ENCODE measurements around the gene RGS17. TPM values are rescaled to one million over a fixed set of nuclear protein-coding genes. Genes with fewer than 3 reads are reported as not detected.

Gene RGS17
- total RNA-seq, 3 donors from 2014 or later (not counting 1 experiment from before 2014, with no cell fraction given): 0.45 to 1.9 (median 0.55) TPM

DNA sequence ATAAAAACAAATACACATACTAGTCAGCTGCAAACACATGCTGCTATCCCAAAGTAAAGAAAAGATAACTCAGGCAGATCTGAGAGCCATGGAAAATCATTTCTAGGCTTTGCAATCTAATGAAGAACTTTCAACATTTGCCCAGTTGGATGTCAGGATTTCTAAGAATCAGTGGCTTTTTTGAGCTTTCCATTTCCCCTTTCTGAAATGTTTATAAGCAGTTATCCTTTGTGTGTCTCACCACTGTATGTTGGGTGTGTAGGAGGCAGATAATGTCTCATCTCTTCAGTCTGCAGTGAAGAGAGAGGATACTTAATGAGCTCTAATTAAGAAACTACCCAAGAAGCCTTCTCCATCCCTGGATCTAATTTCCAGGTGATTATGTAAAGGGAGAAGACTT is 43.6 kb downstream of the RGS17 start:
- Histone ChIP-seq H3K27ac (ENCODE audit: low read length) (no peak overlapping the region), H3K36me3 (ENCODE audit: control insufficient read depth, insufficient read depth, low read length) (no peaks in the 10 kb centered on the region), H3K4me1 (ENCODE audit: control insufficient read depth, insufficient read depth, low read length) (no peaks in the 10 kb centered on the region), H3K4me3 (ENCODE audit: low read length) (no peak overlapping the region), H3K27me3 (ENCODE audit: control insufficient read depth, insufficient read depth, low read length) (no peaks in the 10 kb centered on the region), H3K9me3 (ENCODE audit: control insufficient read depth, insufficient read depth, low read length) (no peaks in the 10 kb centered on the region)
- no peaks in the 10 kb centered on the region for H3K9me3 Mint-ChIP-seq
- peaks cover 0 to 4% of the 10 kb centered on the region in 2 donors for H3K27me3 Mint-ChIP-seq (ENCODE audit: low read depth in 2 of 2)
- H3K36me3 Mint-ChIP-seq: no peaks in the 10 kb centered on the region
- no peak overlapping the region for H3K27ac Mint-ChIP-seq
- intact Hi-C loops (cut with micrococcal nuclease): no loop called here
- H3K4me3 Mint-ChIP-seq: no peak overlapping the region
- H3K4me1 Mint-ChIP-seq: no peaks in the 10 kb centered on the region
- TF ChIP-seq, protein P1, sequence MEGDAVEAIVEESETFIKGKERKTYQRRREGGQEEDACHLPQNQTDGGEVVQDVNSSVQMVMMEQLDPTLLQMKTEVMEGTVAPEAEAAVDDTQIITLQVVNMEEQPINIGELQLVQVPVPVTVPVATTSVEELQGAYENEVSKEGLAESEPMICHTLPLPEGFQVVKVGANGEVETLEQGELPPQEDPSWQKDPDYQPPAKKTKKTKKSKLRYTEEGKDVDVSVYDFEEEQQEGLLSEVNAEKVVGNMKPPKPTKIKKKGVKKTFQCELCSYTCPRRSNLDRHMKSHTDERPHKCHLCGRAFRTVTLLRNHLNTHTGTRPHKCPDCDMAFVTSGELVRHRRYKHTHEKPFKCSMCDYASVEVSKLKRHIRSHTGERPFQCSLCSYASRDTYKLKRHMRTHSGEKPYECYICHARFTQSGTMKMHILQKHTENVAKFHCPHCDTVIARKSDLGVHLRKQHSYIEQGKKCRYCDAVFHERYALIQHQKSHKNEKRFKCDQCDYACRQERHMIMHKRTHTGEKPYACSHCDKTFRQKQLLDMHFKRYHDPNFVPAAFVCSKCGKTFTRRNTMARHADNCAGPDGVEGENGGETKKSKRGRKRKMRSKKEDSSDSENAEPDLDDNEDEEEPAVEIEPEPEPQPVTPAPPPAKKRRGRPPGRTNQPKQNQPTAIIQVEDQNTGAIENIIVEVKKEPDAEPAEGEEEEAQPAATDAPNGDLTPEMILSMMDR (IDR thresholded peaks at IDR 0.05): no peak
- no peak for DNase-seq
- ATAC-seq: no peak

GRCh38 chr6:153086225-153086990 is 44.7 kb downstream of the RGS17 start:
- TF ChIP-seq, protein P1 (IDR thresholded peaks at IDR 0.05): no peak
- H3K27ac Mint-ChIP-seq: no peak overlapping the region
- no peaks in the 10 kb centered on the region for H3K36me3 ChIP-seq (ENCODE audit: control insufficient read depth, insufficient read depth, low read length)
- H3K36me3 Mint-ChIP-seq: no peaks in the 10 kb centered on the region
- no peak for ATAC-seq
- WGBS (ENCODE audit: insufficient coverage): 53% methylated on average over 4 of the region's 5 CpGs
- H3K4me3 Mint-ChIP-seq: no peak overlapping the region
- H3K4me3 ChIP-seq (ENCODE audit: low read length): no peak overlapping the region
- intact Hi-C loops (cut with micrococcal nuclease): no loop called here
- no peaks in the 10 kb centered on the region for H3K4me1 Mint-ChIP-seq
- no peaks in the 10 kb centered on the region for H3K4me1 ChIP-seq (ENCODE audit: control insufficient read depth, insufficient read depth, low read length)
- no peaks in the 10 kb centered on the region for H3K27me3 ChIP-seq (ENCODE audit: control insufficient read depth, insufficient read depth, low read length)
- H3K9me3 Mint-ChIP-seq: no peaks in the 10 kb centered on the region
- no peaks in the 10 kb centered on the region for H3K9me3 ChIP-seq (ENCODE audit: control insufficient read depth, insufficient read depth, low read length)
- no peak overlapping the region for H3K27ac ChIP-seq (ENCODE audit: low read length)
- DNase-seq: no peak
- H3K27me3 Mint-ChIP-seq (ENCODE audit: low read depth in 2 of 2): peaks cover 0 to 4% of the 10 kb centered on the region in 2 donors

- no peak overlapping the region for H3K27ac Mint-ChIP-seq
- no peaks in the 10 kb centered on the region for H3K27me3 ChIP-seq (ENCODE audit: control insufficient read depth, insufficient read depth, low read length)
- peaks cover 0 to 4% of the 10 kb centered on the region in 2 donors for H3K27me3 Mint-ChIP-seq (ENCODE audit: low read depth in 2 of 2)
- TF ChIP-seq, protein P1 (IDR thresholded peaks at IDR 0.05): no peak
- no peaks in the 10 kb centered on the region for H3K4me1 Mint-ChIP-seq
- no peaks in the 10 kb centered on the region for H3K36me3 ChIP-seq (ENCODE audit: control insufficient read depth, insufficient read depth, low read length)
- WGBS (ENCODE audit: insufficient coverage): 73% methylated on average over 5 of the region's 5 CpGs
- DNase-seq (no peak), ATAC-seq (no peak)
- intact Hi-C loops (cut with micrococcal nuclease): no loop called here
- no peak overlapping the region for H3K27ac ChIP-seq (ENCODE audit: low read length)
- H3K4me3 Mint-ChIP-seq: no peak overlapping the region
- no peak overlapping the region for H3K4me3 ChIP-seq (ENCODE audit: low read length)
- H3K36me3 Mint-ChIP-seq: no peaks in the 10 kb centered on the region
- H3K9me3 Mint-ChIP-seq: no peaks in the 10 kb centered on the region
- H3K4me1 ChIP-seq (ENCODE audit: control insufficient read depth, insufficient read depth, low read length): no peaks in the 10 kb centered on the region
- H3K9me3 ChIP-seq (ENCODE audit: control insufficient read depth, insufficient read depth, low read length): no peaks in the 10 kb centered on the region
Observed at GRCh38 chr6:153085239-153085638, 45.8 kb downstream of the RGS17 start.

DNA sequence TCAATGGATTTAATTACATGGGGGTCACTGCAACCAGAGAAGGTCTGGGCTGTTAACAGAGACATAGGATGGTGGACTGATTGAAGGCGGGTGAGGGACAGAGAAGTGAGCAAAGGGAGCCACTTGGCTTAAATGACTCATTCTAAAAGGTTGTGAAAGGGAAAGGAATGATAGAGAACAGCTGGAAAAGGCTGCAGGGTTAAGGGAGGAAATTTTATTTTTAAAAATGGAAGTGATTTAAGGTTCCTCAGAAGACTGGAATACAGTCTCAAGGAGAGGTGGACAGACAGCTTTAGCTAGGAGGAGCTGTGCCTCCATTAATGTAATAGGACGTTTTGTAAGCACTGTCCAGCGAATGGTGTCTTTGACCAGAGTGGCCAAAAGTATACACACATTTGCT is 46.7 kb downstream of the RGS17 start:
- no peak overlapping the region for H3K4me3 ChIP-seq (ENCODE audit: low read length)
- H3K4me1 Mint-ChIP-seq: no peaks in the 10 kb centered on the region
- no peaks in the 10 kb centered on the region for H3K9me3 ChIP-seq (ENCODE audit: control insufficient read depth, insufficient read depth, low read length)
- DNase-seq (no peak), ATAC-seq (no peak)
- intact Hi-C loops (cut with micrococcal nuclease): no loop called here
- H3K36me3 Mint-ChIP-seq: no peaks in the 10 kb centered on the region
- peaks cover 0 to 4% of the 10 kb centered on the region in 2 donors for H3K27me3 Mint-ChIP-seq (ENCODE audit: low read depth in 2 of 2)
- H3K9me3 Mint-ChIP-seq: no peaks in the 10 kb centered on the region
- H3K36me3 ChIP-seq (ENCODE audit: control insufficient read depth, insufficient read depth, low read length): no peaks in the 10 kb centered on the region
- no peak overlapping the region for H3K27ac ChIP-seq (ENCODE audit: low read length)
- no peak overlapping the region for H3K4me3 Mint-ChIP-seq
- H3K4me1 ChIP-seq (ENCODE audit: control insufficient read depth, insufficient read depth, low read length): no peaks in the 10 kb centered on the region
- H3K27ac Mint-ChIP-seq: no peak overlapping the region
- WGBS (ENCODE audit: insufficient coverage): 82% methylated on average over 3 of the region's 3 CpGs
- TF ChIP-seq, protein P1 (IDR thresholded peaks at IDR 0.05): no peak
- no peaks in the 10 kb centered on the region for H3K27me3 ChIP-seq (ENCODE audit: control insufficient read depth, insufficient read depth, low read length)
